ENCODE results near the gene GAB2.
"Not testable (repeated sequence)": the region's sequence is repeated elsewhere in the genome, so short reads cannot be mapped to it uniquely, and the experiment has no call there.

The GAB2 gene

DNA sequence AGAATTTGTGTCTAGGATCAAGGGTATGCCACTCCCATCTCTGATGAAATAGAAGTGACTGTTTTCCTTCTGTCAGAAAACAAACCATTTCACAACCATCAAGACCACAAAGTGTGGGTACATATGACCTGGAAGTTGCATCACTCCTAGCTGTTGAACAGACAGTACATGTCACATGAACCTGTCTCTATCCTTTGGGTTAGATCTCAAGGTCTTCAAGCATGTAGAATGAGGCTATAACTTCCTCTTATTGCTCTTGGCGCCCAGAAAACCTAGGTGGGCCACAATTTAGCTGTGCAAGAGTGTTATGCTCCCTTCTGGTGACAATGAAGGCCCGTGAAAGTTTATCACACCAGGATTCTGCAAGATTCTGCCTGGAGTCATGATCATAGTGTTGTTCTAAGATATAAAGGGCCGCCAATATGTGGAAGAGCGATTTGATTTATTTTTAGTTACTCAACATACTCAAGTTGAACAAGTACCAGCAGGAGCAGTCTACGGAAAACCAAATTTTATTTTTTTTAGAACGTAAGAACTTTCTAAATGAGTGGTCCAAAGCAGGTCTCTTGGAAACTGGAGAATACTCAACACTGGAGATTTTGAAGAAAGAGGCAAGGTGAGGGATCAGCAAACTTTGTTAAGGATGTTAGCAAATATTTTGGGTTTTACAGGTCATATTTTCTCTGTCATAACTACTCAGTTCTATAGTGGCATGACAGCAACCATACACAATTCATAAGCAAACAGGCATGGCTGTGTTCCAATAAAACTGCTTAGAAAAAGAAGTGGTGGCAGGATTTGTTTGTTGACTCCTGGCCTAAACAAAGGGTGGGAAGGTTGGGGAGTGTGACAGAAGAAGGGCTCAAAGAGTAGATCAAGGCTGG is 127.1 kb downstream of the GAB2 start:
- H3K4me3 Mint-ChIP-seq, result peak overlapping the region; percentile 81
- H3K4me1 Mint-ChIP-seq (ENCODE audit: low read depth), result peaks cover 65% of the 10 kb centered on the region
- H3K27ac Mint-ChIP-seq, result peak overlapping the region; percentile 97
- peak; percentile 58 for DNase-seq (ENCODE audit: low spot score)
- peaks cover 68% of the 10 kb centered on the region for H3K36me3 Mint-ChIP-seq (ENCODE audit: low read depth)
- H3K9me3 Mint-ChIP-seq, result peaks cover 37% of the 10 kb centered on the region
- H3K27me3 Mint-ChIP-seq (ENCODE audit: low read depth), result no peaks in the 10 kb centered on the region

DNA sequence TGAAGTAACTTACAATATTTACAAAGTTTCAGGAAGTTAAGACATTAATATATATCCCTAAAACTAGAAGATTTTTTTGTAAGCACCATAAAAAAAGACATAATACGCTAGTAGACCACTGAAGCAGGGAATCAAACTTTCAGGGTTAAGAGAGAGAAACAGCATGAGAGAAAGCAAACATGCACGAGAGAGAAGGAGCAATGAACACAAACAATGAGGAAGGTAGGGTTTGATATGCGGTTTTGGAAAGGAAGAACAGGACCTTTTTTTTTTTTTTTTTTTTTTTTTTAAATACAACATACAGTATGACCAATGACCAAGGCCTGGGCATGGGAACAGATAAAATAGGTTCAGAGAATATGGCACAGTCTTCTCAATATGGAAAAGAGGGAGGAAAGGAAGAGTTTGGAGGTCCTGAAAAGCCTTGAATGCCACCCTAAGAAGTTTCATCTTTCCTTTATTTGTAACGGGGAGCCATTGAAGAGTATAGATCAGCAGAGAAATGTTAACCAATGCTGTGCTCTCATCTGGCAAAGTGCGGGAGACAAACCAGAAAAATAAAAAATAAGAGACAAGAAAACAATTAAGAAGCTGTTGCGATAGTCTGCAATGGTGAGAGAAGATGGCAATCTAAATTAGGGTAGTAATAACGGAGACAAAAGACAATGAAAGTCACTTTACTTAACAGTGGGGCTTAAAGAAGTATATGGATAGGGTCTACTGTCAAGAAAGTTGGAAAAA is 127.9 kb downstream of the GAB2 start:
- H3K27ac Mint-ChIP-seq, result peak overlapping the region; percentile 97
- peaks cover 30% of the 10 kb centered on the region for H3K9me3 Mint-ChIP-seq
- H3K36me3 Mint-ChIP-seq (ENCODE audit: low read depth), result peaks cover 62% of the 10 kb centered on the region
- peak overlapping the region; percentile 81 for H3K4me3 Mint-ChIP-seq
- DNase-seq (ENCODE audit: low spot score), result no peak
- peaks cover 63% of the 10 kb centered on the region for H3K4me1 Mint-ChIP-seq (ENCODE audit: low read depth)
- H3K27me3 Mint-ChIP-seq (ENCODE audit: low read depth), result no peaks in the 10 kb centered on the region

DNA sequence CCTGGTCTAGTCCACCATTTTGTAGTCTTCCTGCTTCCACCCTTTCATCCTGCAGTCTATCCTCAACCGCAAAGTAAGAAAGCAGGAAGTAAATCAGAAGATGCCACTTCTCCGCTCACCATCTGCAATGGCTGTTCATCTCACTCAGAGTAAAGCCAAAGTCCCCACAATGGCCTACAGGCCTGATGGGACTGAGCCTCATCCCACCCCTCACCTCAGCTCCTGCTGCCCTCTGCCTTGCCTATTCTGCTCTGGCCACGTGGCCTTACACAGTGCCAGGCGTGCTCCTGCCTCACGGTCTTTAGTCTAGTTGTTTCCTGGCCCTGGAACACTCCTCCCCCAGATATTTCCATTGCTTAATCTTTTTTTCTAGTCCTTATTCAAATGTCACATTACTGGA is 133.4 kb downstream of the GAB2 start:
- no peak overlapping the region for H3K4me3 Mint-ChIP-seq
- H3K4me1 Mint-ChIP-seq (ENCODE audit: low read depth), result peaks cover 43% of the 10 kb centered on the region
- peaks cover 43% of the 10 kb centered on the region for H3K36me3 Mint-ChIP-seq (ENCODE audit: low read depth)
- H3K9me3 Mint-ChIP-seq, result peaks cover 8% of the 10 kb centered on the region
- H3K27ac Mint-ChIP-seq, result no peak overlapping the region
- no peak for DNase-seq (ENCODE audit: low spot score)
- no peaks in the 10 kb centered on the region for H3K27me3 Mint-ChIP-seq (ENCODE audit: low read depth)

DNA sequence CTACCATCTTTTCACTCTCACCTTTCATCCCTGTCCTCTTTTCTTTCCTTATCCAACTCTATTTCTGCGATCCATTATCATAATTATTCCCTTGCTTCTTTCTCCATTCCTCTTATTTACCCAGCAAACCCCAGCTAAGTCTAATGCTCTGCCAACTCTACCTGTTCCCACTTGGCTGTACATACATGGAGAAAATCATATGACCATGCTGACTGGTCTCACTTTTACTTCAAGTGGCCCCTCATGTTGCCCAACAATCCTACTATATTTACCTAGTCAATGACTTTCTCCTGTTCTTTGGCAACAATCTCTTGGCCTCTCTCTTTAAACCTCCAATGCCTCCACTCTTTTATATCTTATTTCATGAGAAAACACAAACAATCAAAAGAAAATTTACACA is 134.8 kb downstream of the GAB2 start:
- H3K9me3 Mint-ChIP-seq, result no peaks in the 10 kb centered on the region
- peaks cover 42% of the 10 kb centered on the region for H3K4me1 Mint-ChIP-seq (ENCODE audit: low read depth)
- peaks cover 44% of the 10 kb centered on the region for H3K36me3 Mint-ChIP-seq (ENCODE audit: low read depth)
- H3K27ac Mint-ChIP-seq, result no peak overlapping the region
- no peak for DNase-seq (ENCODE audit: low spot score)
- H3K4me3 Mint-ChIP-seq, result no peak overlapping the region
- H3K27me3 Mint-ChIP-seq (ENCODE audit: low read depth), result no peaks in the 10 kb centered on the region

DNA sequence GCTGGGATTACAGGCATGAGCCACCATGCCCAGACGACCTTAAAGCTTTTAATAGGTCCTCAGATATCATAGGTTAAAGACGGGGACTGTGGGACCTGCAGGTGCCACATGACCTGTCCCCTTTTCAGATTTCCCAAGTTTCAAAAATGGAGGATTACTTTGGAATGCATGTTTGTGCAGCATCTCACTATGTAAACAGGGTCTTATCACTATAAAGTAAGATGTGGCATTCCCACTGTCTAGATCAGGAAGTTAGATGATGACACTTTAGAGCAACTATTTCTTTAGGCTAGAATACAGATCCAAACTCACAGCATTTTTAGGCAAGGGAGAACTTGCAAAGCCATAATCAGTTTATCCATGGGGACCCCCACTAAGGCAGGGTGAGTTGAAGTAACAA is 136.1 kb downstream of the GAB2 start:
- Mint-ChIP-seq H3K4me3 (no peak overlapping the region), H3K4me1 (ENCODE audit: low read depth) (peaks cover 43% of the 10 kb centered on the region), H3K9me3 (no peaks in the 10 kb centered on the region), H3K36me3 (ENCODE audit: low read depth) (peaks cover 45% of the 10 kb centered on the region), H3K27me3 (ENCODE audit: low read depth) (no peaks in the 10 kb centered on the region), H3K27ac (peak overlapping the region; percentile 16)
- DNase-seq (ENCODE audit: low spot score), result no peak

DNA sequence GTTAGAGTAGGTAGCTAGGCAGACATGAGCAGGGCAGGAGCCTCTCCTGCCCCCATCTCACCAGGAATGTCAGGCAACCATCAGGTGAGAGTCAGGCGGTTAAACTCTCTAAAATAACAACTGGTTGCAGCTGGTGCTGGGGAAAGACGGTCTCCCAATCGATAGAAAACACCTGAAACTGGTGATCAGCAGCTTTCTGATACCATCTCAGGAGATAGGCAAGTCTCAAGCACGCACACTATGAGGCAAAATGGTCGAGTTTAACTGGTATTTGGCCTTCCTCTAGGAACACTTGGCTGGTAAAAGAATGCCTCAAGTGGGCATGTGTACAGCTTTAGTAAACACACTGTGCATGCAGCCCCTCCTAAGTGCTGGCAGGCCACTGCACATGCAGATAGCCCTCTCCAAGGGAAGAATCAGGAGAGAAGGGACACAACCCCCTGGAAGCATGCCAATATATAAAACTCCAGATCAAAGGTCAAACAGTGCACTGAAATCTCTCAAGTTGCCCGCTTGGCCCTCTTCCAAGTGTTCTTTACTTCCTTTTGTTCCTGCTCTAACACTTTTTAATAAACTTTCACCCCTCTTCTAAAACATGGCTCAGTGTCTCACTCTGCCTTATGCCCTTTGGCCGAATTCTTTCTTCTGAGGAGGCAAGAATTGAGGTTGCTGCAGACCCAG is 140.2 kb downstream of the GAB2 start:
- peaks cover 22% of the 10 kb centered on the region for H3K9me3 Mint-ChIP-seq
- H3K36me3 Mint-ChIP-seq (ENCODE audit: low read depth), result peaks cover 68% of the 10 kb centered on the region
- H3K4me1 Mint-ChIP-seq (ENCODE audit: low read depth), result peaks cover 32% of the 10 kb centered on the region
- no peaks in the 10 kb centered on the region for H3K27me3 Mint-ChIP-seq (ENCODE audit: low read depth)
- DNase-seq (ENCODE audit: low spot score), result no peak
- peak overlapping the region; percentile 39 for H3K27ac Mint-ChIP-seq
- no peak overlapping the region for H3K4me3 Mint-ChIP-seq

DNA sequence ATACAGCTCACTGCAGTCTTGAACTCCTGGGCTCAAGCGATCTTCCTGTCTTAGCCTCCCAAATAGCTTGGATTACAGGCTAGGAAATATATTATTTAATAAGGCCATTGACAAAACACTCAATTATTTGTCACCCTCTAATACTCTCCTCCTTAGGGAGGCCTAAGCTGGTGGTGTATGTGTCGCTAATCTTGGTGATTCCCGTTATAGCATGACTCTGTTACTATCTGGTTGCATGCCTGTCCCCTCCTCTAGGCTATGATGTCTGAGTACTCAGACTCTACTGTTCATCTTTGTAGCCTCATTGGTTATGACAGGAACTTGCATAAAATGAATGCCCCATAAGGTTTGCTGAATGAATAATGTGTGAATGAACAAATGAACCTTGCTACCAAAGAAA is 141.3 kb downstream of the GAB2 start:
- H3K9me3 Mint-ChIP-seq, result peaks cover 33% of the 10 kb centered on the region
- H3K4me3 Mint-ChIP-seq, result no peak overlapping the region
- no peak overlapping the region for H3K27ac Mint-ChIP-seq
- peaks cover 78% of the 10 kb centered on the region for H3K36me3 Mint-ChIP-seq (ENCODE audit: low read depth)
- H3K27me3 Mint-ChIP-seq (ENCODE audit: low read depth), result no peaks in the 10 kb centered on the region
- peaks cover 29% of the 10 kb centered on the region for H3K4me1 Mint-ChIP-seq (ENCODE audit: low read depth)
- DNase-seq (ENCODE audit: low spot score), result no peak

DNA sequence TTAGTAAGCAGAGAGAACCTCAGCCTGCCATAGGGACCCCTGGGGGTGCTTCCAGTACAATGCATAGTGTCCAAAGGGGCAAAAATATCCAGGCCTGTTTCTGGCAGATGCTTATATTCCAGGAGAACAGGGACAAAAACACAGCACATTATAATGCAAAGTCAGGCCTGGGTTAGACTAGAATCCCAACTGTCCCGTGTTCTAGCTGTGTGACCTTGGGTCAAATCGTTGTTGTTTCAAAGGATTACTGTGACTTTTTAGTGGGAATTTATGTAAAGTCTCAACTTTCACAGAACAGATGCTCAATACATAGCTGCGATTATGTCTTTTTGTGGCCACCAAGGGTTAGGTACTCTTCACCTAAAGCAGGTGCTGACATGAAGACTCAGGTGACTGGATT is 142.9 kb downstream of the GAB2 start:
- no peak for DNase-seq (ENCODE audit: low spot score)
- H3K27me3 Mint-ChIP-seq (ENCODE audit: low read depth), result no peaks in the 10 kb centered on the region
- peaks cover 22% of the 10 kb centered on the region for H3K4me1 Mint-ChIP-seq (ENCODE audit: low read depth)
- no peak overlapping the region for H3K4me3 Mint-ChIP-seq
- H3K27ac Mint-ChIP-seq, result no peak overlapping the region
- peaks cover 34% of the 10 kb centered on the region for H3K9me3 Mint-ChIP-seq
- peaks cover 81% of the 10 kb centered on the region for H3K36me3 Mint-ChIP-seq (ENCODE audit: low read depth)

DNA sequence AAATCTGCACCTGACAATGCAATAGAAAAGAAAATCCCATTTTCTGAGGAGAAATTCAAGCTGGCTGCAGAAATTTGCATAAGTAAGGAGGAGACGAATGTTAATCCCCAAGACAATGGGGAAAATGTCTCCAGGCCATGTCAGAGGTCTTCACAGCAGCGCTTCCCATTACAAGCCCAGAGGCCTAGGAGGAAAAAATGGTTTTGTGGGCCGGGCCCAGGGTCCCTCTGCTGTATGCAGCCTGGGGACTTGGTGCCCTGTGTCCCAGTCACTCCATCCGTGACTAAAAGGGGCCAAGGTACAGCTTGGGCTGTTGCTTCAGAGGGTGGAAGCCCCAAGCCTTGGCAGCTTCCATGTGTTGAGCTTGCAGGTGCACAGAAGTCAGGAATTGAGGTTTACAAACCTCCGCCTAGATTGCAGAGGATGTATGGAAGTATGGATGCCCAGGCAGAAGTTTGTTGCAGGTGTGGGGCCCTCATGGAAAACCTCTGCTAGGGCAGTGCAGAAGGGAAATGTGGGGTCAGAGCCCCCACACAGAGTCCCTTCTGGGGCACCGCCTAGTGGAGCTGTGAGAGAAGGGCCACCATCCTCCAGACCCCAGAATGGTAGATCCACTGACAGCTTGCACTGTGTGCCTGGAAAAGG is 144.9 kb downstream of the GAB2 start:
- H3K4me1 Mint-ChIP-seq (ENCODE audit: low read depth), result peaks cover 22% of the 10 kb centered on the region
- peaks cover 34% of the 10 kb centered on the region for H3K9me3 Mint-ChIP-seq
- not testable (repeated sequence) for DNase-seq (ENCODE audit: low spot score); H3K27me3 Mint-ChIP-seq (ENCODE audit: low read depth); H3K27ac Mint-ChIP-seq; H3K4me3 Mint-ChIP-seq
- H3K36me3 Mint-ChIP-seq (ENCODE audit: low read depth), result peaks cover 85% of the 10 kb centered on the region

DNA sequence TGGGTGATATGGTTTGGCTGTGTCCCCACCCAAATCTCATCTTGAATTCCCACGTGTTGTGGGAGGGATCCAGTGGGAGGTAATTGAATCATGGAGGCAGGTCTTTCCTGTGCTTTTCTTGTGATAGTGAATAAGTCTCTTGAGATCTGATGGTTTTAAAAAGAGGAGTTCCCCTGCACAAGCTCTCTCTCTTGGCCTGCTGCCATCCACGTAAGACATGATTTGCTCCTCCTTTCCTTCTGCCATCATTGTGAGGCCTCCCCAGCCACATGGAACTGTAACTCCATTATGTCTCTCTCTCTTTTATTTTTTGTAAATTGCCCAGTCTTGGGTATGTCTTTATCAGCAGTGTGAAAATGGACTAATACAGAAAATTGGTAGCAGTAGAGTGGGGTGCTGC is 145.8 kb downstream of the GAB2 start:
- not testable (repeated sequence) for H3K27me3 Mint-ChIP-seq (ENCODE audit: low read depth); DNase-seq (ENCODE audit: low spot score); H3K4me3 Mint-ChIP-seq
- Mint-ChIP-seq H3K4me1 (ENCODE audit: low read depth) (peaks cover 22% of the 10 kb centered on the region), H3K36me3 (ENCODE audit: low read depth) (peaks cover 83% of the 10 kb centered on the region), H3K27ac (peak overlapping the region; percentile 18), H3K9me3 (peaks cover 34% of the 10 kb centered on the region)

DNA sequence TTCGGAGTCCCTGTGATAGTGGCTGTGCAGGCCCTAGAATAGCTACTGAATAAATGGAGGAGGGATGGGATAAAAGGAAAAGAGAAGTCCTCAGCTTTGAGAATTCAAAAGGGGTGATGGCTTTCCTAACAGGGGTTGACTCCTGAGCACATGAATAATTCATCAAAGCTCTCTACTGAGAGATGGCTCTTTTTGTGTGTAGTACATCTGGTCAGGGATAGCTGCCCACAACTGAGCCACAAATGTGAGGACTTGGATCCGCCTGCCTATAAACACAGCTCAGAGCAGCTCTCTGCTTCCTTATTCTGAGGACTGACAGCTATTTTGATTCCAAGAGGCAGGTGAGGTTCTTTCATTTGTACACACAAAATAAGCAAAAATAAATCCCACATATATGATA is 146.6 kb downstream of the GAB2 start:
- Mint-ChIP-seq H3K36me3 (ENCODE audit: low read depth) (peaks cover 85% of the 10 kb centered on the region), H3K27me3 (ENCODE audit: low read depth) (no peaks in the 10 kb centered on the region), H3K27ac (peak overlapping the region; percentile 28), H3K4me3 (no peak overlapping the region), H3K4me1 (ENCODE audit: low read depth) (peaks cover 29% of the 10 kb centered on the region), H3K9me3 (peaks cover 34% of the 10 kb centered on the region)
- DNase-seq (ENCODE audit: low spot score), result no peak

DNA sequence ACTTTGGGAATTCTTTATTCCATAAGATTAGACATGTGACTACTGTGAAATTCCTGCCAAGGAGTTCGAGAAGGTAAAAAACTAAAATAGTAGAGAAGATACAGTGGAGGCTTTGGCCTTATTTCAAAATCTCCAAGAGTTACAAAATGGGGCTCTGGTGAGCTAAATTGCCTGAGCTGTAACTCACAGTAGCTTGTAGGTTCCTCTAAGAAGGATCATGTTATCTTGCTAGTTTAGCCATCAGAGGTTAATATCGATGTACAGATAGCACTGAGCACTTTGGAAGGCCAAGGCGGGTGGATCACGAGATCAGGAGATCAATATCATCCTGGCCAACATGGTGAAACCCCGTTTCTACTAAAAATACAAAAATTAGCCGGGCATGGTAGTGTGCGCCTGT is 147.8 kb downstream of the GAB2 start:
- peaks cover 34% of the 10 kb centered on the region for H3K9me3 Mint-ChIP-seq
- H3K27me3 Mint-ChIP-seq (ENCODE audit: low read depth), result no peaks in the 10 kb centered on the region
- DNase-seq (ENCODE audit: low spot score), result no peak
- H3K36me3 Mint-ChIP-seq (ENCODE audit: low read depth), result peaks cover 88% of the 10 kb centered on the region
- H3K4me1 Mint-ChIP-seq (ENCODE audit: low read depth), result peaks cover 32% of the 10 kb centered on the region
- no peak overlapping the region for H3K4me3 Mint-ChIP-seq
- H3K27ac Mint-ChIP-seq, result no peak overlapping the region

DNA sequence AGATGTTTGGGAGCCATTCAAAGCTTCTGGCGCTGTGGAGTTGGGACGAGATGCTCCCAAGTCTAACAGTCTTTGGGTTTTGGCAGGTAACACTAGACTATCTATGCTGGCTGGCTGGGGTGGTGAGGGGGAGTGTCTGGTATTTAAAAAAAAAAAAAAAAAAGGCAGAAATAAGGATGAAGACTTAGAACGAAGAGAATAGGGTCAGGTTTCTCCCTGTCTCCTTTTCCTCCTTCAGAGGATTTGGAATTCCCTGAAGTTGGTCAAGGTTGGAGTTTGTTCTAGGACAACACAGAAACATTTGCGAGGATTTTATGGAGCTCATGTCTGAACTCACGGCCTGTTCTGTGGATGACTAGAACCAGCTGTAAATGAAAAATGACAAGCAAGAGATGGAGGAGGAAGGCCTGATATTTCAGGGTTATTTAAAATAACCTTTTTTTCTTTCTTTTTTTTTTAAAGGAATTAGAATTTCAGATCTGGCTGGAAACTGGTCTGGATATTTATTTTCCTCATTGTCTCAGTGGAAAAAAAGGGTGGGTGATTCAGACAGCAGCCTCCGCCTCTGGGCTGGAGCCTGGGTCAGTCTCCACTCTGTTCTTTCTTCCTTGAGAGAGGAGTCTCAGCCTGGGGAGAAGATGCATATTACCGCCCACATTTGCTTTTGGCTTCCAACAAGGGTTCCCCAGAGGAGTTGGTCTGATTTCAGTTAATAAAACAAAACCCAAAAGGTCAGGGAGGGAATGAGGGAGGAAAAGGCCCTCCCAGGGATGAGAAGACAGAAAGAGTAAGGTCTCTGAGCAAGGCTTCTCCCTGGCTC is 148.8 kb downstream of the GAB2 start:
- H3K4me3 Mint-ChIP-seq, result no peak overlapping the region
- H3K9me3 Mint-ChIP-seq, result peaks cover 25% of the 10 kb centered on the region
- peak overlapping the region; percentile 11 for H3K27ac Mint-ChIP-seq
- peaks cover 81% of the 10 kb centered on the region for H3K36me3 Mint-ChIP-seq (ENCODE audit: low read depth)
- H3K27me3 Mint-ChIP-seq (ENCODE audit: low read depth), result no peaks in the 10 kb centered on the region
- no peak for DNase-seq (ENCODE audit: low spot score)
- H3K4me1 Mint-ChIP-seq (ENCODE audit: low read depth), result peaks cover 32% of the 10 kb centered on the region
